ENCODE results near the gene C11orf68. TPM values are rescaled to one million over a fixed set of nuclear protein-coding genes. Genes with fewer than 3 reads are reported as not detected.

The C11orf68 gene
- 9.6 and 44.8 TPM in 2 replicates for total RNA-seq (ENCODE audit: low replicate concordance)

DNA sequence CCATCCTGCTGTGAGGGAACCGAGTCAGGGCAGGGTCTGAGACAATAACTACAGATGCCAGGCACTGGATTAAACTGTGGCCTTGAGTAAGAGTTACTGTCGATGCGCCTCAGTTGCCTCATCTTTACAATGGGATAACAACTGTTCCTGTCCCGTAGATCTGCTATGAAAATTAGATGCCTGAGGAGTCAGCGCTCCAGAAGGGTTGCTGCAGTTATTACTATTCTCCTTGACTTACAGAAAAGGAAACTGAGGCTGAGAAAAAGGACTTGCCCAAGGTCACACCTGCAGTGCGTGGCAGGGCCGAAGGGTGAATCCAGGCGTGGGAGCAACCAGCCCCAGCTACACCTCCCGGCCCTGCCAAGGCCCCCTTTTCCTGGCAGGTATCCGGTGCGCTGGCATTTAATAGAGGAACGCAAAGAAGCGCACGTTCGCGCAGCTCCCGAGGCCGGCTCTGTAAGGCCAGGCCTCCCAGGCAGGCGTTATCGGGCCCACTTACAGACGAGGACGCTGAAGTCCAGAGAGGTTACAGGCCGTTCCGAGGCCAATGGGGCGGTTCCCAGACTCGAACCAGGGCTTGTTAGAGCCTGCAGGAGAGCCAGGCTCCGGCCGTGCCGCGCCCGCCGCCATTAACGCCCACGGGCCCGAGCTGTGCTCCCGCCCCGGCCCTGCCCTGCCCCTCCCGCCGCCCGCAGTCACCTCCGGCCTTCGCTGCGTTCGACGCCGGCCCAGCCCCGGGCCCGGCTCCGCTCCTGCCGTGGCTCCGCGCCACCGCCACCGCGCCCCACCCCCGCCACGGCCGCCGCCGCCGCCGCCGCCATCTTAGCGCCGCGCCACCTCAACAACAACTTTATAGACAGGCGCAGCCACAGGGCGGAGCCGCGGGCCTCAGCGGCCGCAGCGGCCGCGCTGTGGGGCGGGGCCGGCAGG is at the start of gene C11orf68:
Gene C11orf68 (minus strand): TSS at position 852 of the 930 bp plus-strand sequence. CDS start 31 bp downstream, at position 821.
- TF ChIP-seq, protein P1, sequence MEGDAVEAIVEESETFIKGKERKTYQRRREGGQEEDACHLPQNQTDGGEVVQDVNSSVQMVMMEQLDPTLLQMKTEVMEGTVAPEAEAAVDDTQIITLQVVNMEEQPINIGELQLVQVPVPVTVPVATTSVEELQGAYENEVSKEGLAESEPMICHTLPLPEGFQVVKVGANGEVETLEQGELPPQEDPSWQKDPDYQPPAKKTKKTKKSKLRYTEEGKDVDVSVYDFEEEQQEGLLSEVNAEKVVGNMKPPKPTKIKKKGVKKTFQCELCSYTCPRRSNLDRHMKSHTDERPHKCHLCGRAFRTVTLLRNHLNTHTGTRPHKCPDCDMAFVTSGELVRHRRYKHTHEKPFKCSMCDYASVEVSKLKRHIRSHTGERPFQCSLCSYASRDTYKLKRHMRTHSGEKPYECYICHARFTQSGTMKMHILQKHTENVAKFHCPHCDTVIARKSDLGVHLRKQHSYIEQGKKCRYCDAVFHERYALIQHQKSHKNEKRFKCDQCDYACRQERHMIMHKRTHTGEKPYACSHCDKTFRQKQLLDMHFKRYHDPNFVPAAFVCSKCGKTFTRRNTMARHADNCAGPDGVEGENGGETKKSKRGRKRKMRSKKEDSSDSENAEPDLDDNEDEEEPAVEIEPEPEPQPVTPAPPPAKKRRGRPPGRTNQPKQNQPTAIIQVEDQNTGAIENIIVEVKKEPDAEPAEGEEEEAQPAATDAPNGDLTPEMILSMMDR (IDR thresholded peaks at IDR 0.05; ENCODE audit: insufficient read depth, low read length), result no peak
- DNase-seq (ENCODE audit: low read depth), result no peak

DNA sequence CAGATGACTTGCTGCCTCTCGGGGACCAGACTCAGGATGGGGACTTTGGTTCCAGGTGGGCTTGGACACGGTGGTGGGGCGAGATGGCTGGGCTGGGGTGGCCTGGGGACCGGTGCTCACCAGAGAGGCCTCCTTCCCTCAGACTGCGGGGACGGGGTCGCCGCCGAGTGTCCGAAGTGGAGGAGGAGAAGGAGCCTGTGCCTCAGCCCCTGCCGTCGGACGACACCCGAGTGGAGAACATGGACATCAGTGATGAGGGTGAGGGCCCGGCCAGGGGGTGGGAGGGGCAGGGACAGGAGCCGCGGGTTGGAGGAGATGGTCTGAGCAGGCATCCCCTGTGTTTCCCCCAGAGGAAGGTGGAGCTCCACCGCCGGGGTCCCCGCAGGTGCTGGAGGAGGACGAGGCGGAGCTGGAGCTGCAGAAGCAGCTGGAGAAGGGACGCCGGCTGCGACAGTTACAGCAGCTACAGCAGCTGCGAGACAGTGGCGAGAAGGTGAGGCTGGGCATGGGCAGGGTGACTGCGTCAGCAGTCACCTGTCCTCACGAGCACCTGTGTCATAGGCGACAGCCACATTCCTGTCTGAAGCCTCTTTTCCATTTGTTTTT is 48.6 kb upstream of the C11orf68 start:
- DNase-seq (ENCODE audit: low read depth), result no peak
- H3K4me3 ChIP-seq (ENCODE audit: low read depth, low read length), result no peak overlapping the region
- TF ChIP-seq, protein P1 (IDR thresholded peaks at IDR 0.05; ENCODE audit: insufficient read depth, low read length), result no peak

More for the DNA sequence above, at the start of gene C11orf68:
- peak within 1 kb of the TSS; percentile 92 for H3K4me3 ChIP-seq (ENCODE audit: low read depth, low read length)

- TF ChIP-seq, protein P1 (IDR thresholded peaks at IDR 0.05; ENCODE audit: insufficient read depth, low read length), result no peak
- DNase-seq (ENCODE audit: low read depth), result no peak
Observed at GRCh38 chr11:65965986-65966762, 47.3 kb upstream of the C11orf68 start.

DNA sequence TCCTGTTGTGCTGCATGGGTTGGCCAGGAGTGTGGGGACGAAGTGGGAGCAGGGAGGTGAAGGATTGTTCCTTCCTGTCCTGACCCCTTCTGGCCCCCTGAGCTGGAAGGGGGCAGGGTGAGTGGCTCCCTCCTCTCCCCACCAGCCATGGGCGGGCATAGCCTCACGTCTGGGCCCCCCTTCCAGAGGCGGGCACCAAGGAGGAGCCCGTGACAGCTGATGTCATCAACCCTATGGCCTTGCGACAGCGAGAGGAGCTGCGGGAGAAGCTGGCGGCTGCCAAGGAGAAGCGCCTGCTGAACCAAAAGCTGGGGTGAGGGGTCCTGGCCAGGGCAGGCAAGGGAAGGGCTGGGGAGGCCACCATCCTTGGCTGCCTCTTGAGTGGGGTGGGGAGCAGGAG is 46.0 kb upstream of the C11orf68 start:
- H3K4me3 ChIP-seq (ENCODE audit: low read depth, low read length), result no peak overlapping the region
- TF ChIP-seq, protein P1 (IDR thresholded peaks at IDR 0.05; ENCODE audit: insufficient read depth, low read length), result no peak
- no peak for DNase-seq (ENCODE audit: low read depth)

More at GRCh38 chr11:65965986-65966762, 47.3 kb upstream of the C11orf68 start:
- no peak overlapping the region for H3K4me3 ChIP-seq (ENCODE audit: low read depth, low read length)

DNA sequence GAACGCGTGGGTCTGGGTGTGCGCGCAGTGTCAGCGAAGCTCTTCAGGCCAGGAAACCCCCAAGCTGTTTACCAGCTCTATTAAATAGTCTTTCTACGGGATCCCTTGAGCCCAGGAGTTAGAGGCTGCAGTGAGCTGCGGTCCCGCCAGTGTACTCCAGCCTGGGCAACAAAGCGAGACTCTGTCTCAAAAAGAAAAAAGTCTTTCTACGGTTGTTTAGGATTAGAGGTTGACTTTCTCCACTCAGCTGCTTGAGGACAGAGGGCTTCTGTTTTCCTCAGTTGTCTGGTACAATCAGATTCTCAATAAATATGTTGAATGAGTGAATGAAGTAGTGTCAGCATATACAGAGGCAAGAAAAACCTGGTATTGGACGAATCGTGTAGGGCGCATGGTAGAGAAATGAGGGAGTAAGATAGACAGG is 43.3 kb upstream of the C11orf68 start:
- DNase-seq (ENCODE audit: low read depth), result no peak
- TF ChIP-seq, protein P1 (IDR thresholded peaks at IDR 0.05; ENCODE audit: insufficient read depth, low read length), result no peak
- peak overlapping the region; percentile 93 for H3K4me3 ChIP-seq (ENCODE audit: low read depth, low read length)

Measured in fibroblast of the aortic adventitia (primary cell).